PC-3 (cell line): ENCODE measurements around the gene FRMD4B.

Experiments used
- CTCF ChIP-seq: fragments of 300-600 bp; sonication (generic); conservative IDR thresholded peaks from 2 replicates; pipeline ENCODE4 v1.5.1; 2017; ENCODE audit warnings: antibody characterized with exemption, low read depth, mild to moderate bottlenecking, low read length
- EZH2 ChIP-seq: fragments of 300-600 bp; sonication (generic); IDR thresholded peaks from one replicate; pipeline ENCODE4 v1.6.1; 2017; ENCODE audit warnings: antibody characterized with exemption, mild to moderate bottlenecking, low read length; ENCODE audit not compliant: unreplicated experiment
- EZH2phosphoT487 ChIP-seq: fragments of 300-600 bp; sonication (generic); IDR thresholded peaks from 2 replicates; pipeline ENCODE4 v1.6.1; 2018; ENCODE audit warnings: mild to moderate bottlenecking, antibody characterized with exemption, low read length, borderline replicate concordance

- TF ChIP-seq EZH2 = no peak
- TF ChIP-seq CTCF = no peak
- TF ChIP-seq EZH2phosphoT487 = no peak
Measured at GRCh38 chr3:69205385-69205784, 180.5 kb downstream of the FRMD4B start.
